Measurements from ENCODE around the gene MVP.
"Not testable (repeated sequence)": the region's sequence is repeated elsewhere in the genome, so short reads cannot be mapped to it uniquely, and the experiment has no call there.

MVP gene

GRCh38 chr16:29784901-29785500 lies 35.3 kb upstream of the MVP start:
- peak; percentile 61 for TF ChIP-seq CTCF (IDR thresholded peaks at IDR 0.05; ENCODE audit: low read depth, low read length)
- H3K4me3 ChIP-seq (ENCODE audit: low read depth, low read length), result no peak overlapping the region

GRCh38 chr16:29787155-29787554 lies 33.1 kb upstream of the MVP start:
- H3K4me3 ChIP-seq (ENCODE audit: low read depth, low read length), result not testable (repeated sequence)

- peak overlapping the region; percentile 96 for H3K4me3 ChIP-seq (ENCODE audit: low read depth, low read length)
- TF ChIP-seq CTCF (IDR thresholded peaks at IDR 0.05; ENCODE audit: low read depth, low read length), result no peak
These were observed 30.5 kb upstream of the MVP start for GRCh38 chr16:29789775-29790182.

- peak within 1 kb of the TSS; percentile 96 for H3K4me3 ChIP-seq (ENCODE audit: low read depth, low read length)
These were observed 29.9 kb upstream of the MVP start, which contains the start of gene KIF22 for GRCh38 chr16:29790183-29790948. Gene KIF22 (plus strand): TSS chr16:29790751. CDS start chr16:29790760, 9 bp downstream.

GRCh38 chr16:29790949-29791844 lies 29.1 kb upstream of the MVP start:
- H3K4me3 ChIP-seq (ENCODE audit: low read depth, low read length), result peak overlapping the region; percentile 96
- TF ChIP-seq CTCF (IDR thresholded peaks at IDR 0.05; ENCODE audit: low read depth, low read length), result no peak

More at GRCh38 chr16:29790183-29790948, 29.9 kb upstream of the MVP start, which contains the start of gene KIF22:
- TF ChIP-seq CTCF (IDR thresholded peaks at IDR 0.05; ENCODE audit: low read depth, low read length), result peak; percentile 44

- peak overlapping the region; percentile 96 for H3K4me3 ChIP-seq (ENCODE audit: low read depth, low read length)
- TF ChIP-seq CTCF (IDR thresholded peaks at IDR 0.05; ENCODE audit: low read depth, low read length), result no peak
These were observed 28.1 kb upstream of the MVP start for GRCh38 chr16:29791845-29792807.

GRCh38 chr16:29793153-29793552 lies 27.1 kb upstream of the MVP start:
- H3K4me3 ChIP-seq (ENCODE audit: low read depth, low read length), result not testable (repeated sequence)
